HepG2 (cell line): Measurements from ENCODE around the gene FANCG. TPM values are rescaled to one million over a fixed set of nuclear protein-coding genes. Genes with fewer than 3 reads are reported as not detected.

Source experiments
- EHMT2 ChIP-seq: fragments of 200-600 bp; sonication (generic); IDR thresholded peaks from 2 replicates; pipeline ENCODE4 v1.7.0; 2017; ENCODE audit warnings: antibody characterized with exemption, low read depth, low read length, borderline replicate concordance
- FLYWCH1 ChIP-seq: sonication (generic); formaldehyde crosslinking; IDR thresholded peaks from 2 replicates; pipeline ENCODE4 v1.8.1; 2023; ENCODE audit warnings: mild to moderate bottlenecking, missing genetic modification reagents
- HOXD1 ChIP-seq: sonication (generic); formaldehyde crosslinking; IDR thresholded peaks from 2 replicates; pipeline ENCODE4 v1.5.0; 2020; ENCODE audit warnings: missing genetic modification reagents
- JUND ChIP-seq: sonication (generic); formaldehyde crosslinking; IDR thresholded peaks from 2 replicates; pipeline ENCODE4 v1.8.0; 2022; ENCODE audit warnings: mild to moderate bottlenecking, missing genetic modification reagents
- LCORL ChIP-seq, 2 experiments: fragments of 450-650 bp in 1 of 2; sonication (generic) in 1 of 2; formaldehyde crosslinking in 1 of 2; IDR thresholded peaks; 2 replicates each; pipeline versions ENCODE4 v1.5.0 to v1.6.1; 2017 to 2020; ENCODE audit warnings: antibody characterized with exemption in 1 of 2, missing genetic modification reagents in 1 of 2
- MAF1 ChIP-seq: sonication (generic); formaldehyde crosslinking; IDR thresholded peaks from 2 replicates; pipeline ENCODE4 v1.5.0; 2020; ENCODE audit warnings: missing genetic modification reagents, borderline replicate concordance
- MBD4 ChIP-seq: IDR thresholded peaks from 2 replicates; pipeline ENCODE4 v1.6.1; 2012; ENCODE audit warnings: low read length, inconsistent platforms, borderline replicate concordance
- NR2F6 ChIP-seq, 2 experiments: IDR thresholded peaks; 2 replicates each; pipeline ENCODE4 v1.6.1; 2016; ENCODE audit warnings: antibody characterized with exemption in 1 of 2, mild to moderate bottlenecking in 1 of 2
- PAF1 ChIP-seq: IDR thresholded peaks from 2 replicates; pipeline ENCODE4 v1.6.1; 2016; ENCODE audit warnings: missing genetic modification reagents, missing compliant biosample characterization
- REXO4 ChIP-seq: sonication (generic); formaldehyde crosslinking; IDR thresholded peaks from 2 replicates; pipeline ENCODE4 v1.8.0; 2022; ENCODE audit warnings: missing genetic modification reagents, mild to moderate bottlenecking, borderline replicate concordance
- SKI ChIP-seq: fragments of 450-650 bp; IDR thresholded peaks from one replicate; pipeline ENCODE4 v1.6.1; 2018; ENCODE audit warnings: mild to moderate bottlenecking; ENCODE audit not compliant: partially characterized antibody
- SP140L ChIP-seq: sonication (generic); formaldehyde crosslinking; IDR thresholded peaks from 2 replicates; pipeline ENCODE4 v1.4.0; 2020; ENCODE audit warnings: missing genetic modification reagents, borderline replicate concordance
- THAP11 ChIP-seq: IDR thresholded peaks from 2 replicates; pipeline ENCODE4 v1.6.1; 2016; ENCODE audit warnings: missing biosample characterization, missing genetic modification reagents
- ZBTB8A ChIP-seq: sonication (generic); formaldehyde crosslinking; IDR thresholded peaks from 2 replicates; pipeline ENCODE4 v1.4.0; 2020; ENCODE audit warnings: mild to moderate bottlenecking, low read depth, missing genetic modification reagents, borderline replicate concordance
- ZNF17 ChIP-seq: sonication (generic); formaldehyde crosslinking; IDR thresholded peaks from 2 replicates; pipeline ENCODE4 v1.5.0; 2020; ENCODE audit warnings: mild to moderate bottlenecking, missing genetic modification reagents
- ZNF207 ChIP-seq: fragments of 450-650 bp; IDR thresholded peaks from 2 replicates; pipeline ENCODE4 v1.6.1; 2016; ENCODE audit warnings: antibody characterized with exemption, borderline replicate concordance
- ZNF33B ChIP-seq: sonication (generic); formaldehyde crosslinking; IDR thresholded peaks from 2 replicates; pipeline ENCODE4 v1.5.1; 2020; ENCODE audit warnings: mild to moderate bottlenecking, missing genetic modification reagents
- ZNF530 ChIP-seq: sonication (generic); formaldehyde crosslinking; IDR thresholded peaks from 2 replicates; pipeline ENCODE4 v1.5.0; 2020; ENCODE audit warnings: low read depth, mild to moderate bottlenecking, missing genetic modification reagents
- ZNF713 ChIP-seq: sonication (generic); formaldehyde crosslinking; IDR thresholded peaks from 2 replicates; pipeline ENCODE4 v1.4.0; 2020; ENCODE audit warnings: mild to moderate bottlenecking, missing genetic modification reagents
- ZNF883 ChIP-seq: sonication (generic); formaldehyde crosslinking; IDR thresholded peaks from 2 replicates; pipeline ENCODE4 v1.5.1; 2020; ENCODE audit warnings: mild to moderate bottlenecking, missing genetic modification reagents; ENCODE audit errors: not compliant biosample characterization
- polyA plus RNA-seq, 8 experiments: library from polyadenylated mRNA; depleted of rRNA in 3 of 8; stranded (reverse) in 7 of 8; unstranded in 1 of 8; fragments of >200 nt; fragmentation: Illumina TruSeq in 4 of 8; extraction: Trizol in 4 of 8; gene quantifications; 2 replicates each; pipeline versions ENCODE4 v1.2.1 to v1.2.3, GENCODE V29; 2011 to 2016; ENCODE audit warnings: low read depth in 4 of 8, missing spikeins in 1 of 8, mixed read lengths in 1 of 8; ENCODE audit not compliant: insufficient read depth in 1 of 8
- total RNA-seq, 5 experiments: library from RNA; depleted of rRNA; stranded (reverse); fragments of >200 nt; fragmentation: Illumina TruSeq; extraction: Trizol; gene quantifications; 2 replicates each; pipeline ENCODE4 v1.2.3, GENCODE V29; 2016; ENCODE audit warnings: low read depth in 1 of 5
- TF ChIP-seq, protein P1 (sequence below): sonication (generic); formaldehyde crosslinking; IDR thresholded peaks from 2 replicates; pipeline ENCODE4 v1.4.0; 2020; ENCODE audit warnings: missing genetic modification reagents
- TF ChIP-seq, protein P2 (sequence below): sonication (generic); formaldehyde crosslinking; IDR thresholded peaks from 2 replicates; pipeline ENCODE4 v1.4.0; 2020; ENCODE audit warnings: mild to moderate bottlenecking, low read depth, missing genetic modification reagents

Gene FANCG
- total and polyA plus RNA-seq, 2 of the 13 experiments (the other 11 are each of a cell fraction or from before 2014, with no cell fraction given): 14.4 to 45.1 TPM

DNA sequence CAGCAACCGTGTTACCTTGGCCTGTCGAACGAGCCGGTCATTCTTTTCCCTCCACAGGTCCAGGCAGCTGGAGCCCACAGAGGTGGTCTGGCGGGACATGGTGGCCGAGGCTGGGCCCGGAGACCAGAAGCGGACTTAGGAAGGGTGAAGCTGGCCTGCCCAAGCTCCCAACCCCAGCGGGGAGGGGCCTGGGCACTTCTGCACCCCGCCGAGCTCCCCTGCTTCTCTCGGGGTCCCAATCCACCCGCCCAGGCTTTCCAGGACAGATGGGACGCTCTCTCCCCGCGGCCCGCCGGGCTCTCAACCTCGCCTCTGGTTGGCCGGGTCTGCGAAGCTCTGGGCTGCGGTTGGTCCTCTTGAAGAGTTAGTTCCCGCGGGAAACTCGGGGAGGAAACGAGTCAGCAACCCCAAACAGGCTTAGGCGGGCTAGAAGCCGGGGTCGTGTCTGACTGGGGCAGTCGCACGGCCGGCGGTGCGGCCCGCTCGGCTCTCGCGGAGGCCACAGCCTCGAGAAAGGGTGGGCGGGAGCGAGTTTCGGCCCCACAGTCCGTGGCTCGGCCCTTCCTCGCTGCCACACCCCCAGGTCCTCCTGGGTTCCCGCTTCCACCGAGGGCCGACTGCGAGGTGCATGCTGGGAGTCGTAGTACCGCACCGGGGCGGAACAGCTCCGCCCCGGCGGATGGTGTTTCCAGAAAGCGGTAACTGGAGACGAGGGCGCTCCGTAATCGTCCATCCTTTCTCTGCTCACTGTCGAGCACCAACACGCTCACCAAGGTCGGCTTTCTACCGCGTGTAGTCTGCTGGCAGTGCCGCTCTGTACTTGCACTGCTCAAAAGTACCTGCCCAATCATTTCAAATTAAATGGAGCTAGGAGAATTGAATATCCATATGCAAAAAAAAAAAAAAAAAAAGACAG lies at the start of gene FANCG (continued):
- TF ChIP-seq, protein P1, sequence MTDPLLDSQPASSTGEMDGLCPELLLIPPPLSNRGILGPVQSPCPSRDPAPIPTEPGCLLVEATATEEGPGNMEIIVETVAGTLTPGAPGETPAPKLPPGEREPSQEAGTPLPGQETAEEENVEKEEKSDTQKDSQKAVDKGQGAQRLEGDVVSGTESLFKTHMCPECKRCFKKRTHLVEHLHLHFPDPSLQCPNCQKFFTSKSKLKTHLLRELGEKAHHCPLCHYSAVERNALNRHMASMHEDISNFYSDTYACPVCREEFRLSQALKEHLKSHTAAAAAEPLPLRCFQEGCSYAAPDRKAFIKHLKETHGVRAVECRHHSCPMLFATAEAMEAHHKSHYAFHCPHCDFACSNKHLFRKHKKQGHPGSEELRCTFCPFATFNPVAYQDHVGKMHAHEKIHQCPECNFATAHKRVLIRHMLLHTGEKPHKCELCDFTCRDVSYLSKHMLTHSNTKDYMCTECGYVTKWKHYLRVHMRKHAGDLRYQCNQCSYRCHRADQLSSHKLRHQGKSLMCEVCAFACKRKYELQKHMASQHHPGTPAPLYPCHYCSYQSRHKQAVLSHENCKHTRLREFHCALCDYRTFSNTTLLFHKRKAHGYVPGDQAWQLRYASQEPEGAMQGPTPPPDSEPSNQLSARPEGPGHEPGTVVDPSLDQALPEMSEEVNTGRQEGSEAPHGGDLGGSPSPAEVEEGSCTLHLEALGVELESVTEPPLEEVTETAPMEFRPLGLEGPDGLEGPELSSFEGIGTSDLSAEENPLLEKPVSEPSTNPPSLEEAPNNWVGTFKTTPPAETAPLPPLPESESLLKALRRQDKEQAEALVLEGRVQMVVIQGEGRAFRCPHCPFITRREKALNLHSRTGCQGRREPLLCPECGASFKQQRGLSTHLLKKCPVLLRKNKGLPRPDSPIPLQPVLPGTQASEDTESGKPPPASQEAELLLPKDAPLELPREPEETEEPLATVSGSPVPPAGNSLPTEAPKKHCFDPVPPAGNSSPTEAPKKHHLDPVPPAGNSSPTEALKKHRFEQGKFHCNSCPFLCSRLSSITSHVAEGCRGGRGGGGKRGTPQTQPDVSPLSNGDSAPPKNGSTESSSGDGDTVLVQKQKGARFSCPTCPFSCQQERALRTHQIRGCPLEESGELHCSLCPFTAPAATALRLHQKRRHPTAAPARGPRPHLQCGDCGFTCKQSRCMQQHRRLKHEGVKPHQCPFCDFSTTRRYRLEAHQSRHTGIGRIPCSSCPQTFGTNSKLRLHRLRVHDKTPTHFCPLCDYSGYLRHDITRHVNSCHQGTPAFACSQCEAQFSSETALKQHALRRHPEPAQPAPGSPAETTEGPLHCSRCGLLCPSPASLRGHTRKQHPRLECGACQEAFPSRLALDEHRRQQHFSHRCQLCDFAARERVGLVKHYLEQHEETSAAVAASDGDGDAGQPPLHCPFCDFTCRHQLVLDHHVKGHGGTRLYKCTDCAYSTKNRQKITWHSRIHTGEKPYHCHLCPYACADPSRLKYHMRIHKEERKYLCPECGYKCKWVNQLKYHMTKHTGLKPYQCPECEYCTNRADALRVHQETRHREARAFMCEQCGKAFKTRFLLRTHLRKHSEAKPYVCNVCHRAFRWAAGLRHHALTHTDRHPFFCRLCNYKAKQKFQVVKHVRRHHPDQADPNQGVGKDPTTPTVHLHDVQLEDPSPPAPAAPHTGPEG (CRISPR knock-in tag): 0 out of 2 replicates have a peak, but pooled peaks have one; percentile 56
- TF ChIP-seq EHMT2: no peak
- TF ChIP-seq HOXD1 (CRISPR knock-in tag): no peak
- TF ChIP-seq ZNF33B (CRISPR knock-in tag): no peak
- no peak for TF ChIP-seq PAF1
- TF ChIP-seq SKI: peak; percentile 30
- no peak for TF ChIP-seq ZBTB8A (CRISPR knock-in tag)
- no peak for TF ChIP-seq FLYWCH1
- TF ChIP-seq ZNF530 (CRISPR knock-in tag): no peak
- TF ChIP-seq MBD4: no peak
- TF ChIP-seq, protein P2, sequence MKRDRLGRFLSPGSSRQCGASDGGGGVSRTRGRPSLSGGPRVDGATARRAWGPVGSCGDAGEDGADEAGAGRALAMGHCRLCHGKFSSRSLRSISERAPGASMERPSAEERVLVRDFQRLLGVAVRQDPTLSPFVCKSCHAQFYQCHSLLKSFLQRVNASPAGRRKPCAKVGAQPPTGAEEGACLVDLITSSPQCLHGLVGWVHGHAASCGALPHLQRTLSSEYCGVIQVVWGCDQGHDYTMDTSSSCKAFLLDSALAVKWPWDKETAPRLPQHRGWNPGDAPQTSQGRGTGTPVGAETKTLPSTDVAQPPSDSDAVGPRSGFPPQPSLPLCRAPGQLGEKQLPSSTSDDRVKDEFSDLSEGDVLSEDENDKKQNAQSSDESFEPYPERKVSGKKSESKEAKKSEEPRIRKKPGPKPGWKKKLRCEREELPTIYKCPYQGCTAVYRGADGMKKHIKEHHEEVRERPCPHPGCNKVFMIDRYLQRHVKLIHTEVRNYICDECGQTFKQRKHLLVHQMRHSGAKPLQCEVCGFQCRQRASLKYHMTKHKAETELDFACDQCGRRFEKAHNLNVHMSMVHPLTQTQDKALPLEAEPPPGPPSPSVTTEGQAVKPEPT (CRISPR knock-in tag): no peak
- no peak for TF ChIP-seq ZNF713 (CRISPR knock-in tag)
- TF ChIP-seq LCORL (IDR thresholded peaks at IDR 0.05): no peak
- peak; percentile 62; the same call in 1 of the 2 replicates for TF ChIP-seq LCORL (CRISPR knock-in tag; IDR thresholded peaks at IDR 0.05)
- TF ChIP-seq ZNF883 (CRISPR knock-in tag): peak; percentile 62
- no peak for TF ChIP-seq ZNF207
- TF ChIP-seq JUND: no peak
- no peak for TF ChIP-seq REXO4
- TF ChIP-seq ZNF17 (CRISPR knock-in tag): no peak
- no peak for TF ChIP-seq SP140L (CRISPR knock-in tag)
- TF ChIP-seq NR2F6 (IDR thresholded peaks at IDR 0.05): no peak
- 0 out of 2 replicates have a peak, but pooled peaks have one; percentile 14 for TF ChIP-seq NR2F6 (CRISPR knock-in tag; IDR thresholded peaks at IDR 0.05)
- peak; percentile 41; the same call in 1 of the 2 replicates for TF ChIP-seq MAF1
- TF ChIP-seq THAP11 (CRISPR knock-in tag): peak; percentile 98
